ENCODE data around the gene GAS7.
"Not testable (repeated sequence)": the region's sequence is repeated elsewhere in the genome, so short reads cannot be mapped to it uniquely, and the experiment has no call there.

GRCh38 chr17:10095295-10095694 lies 103.1 kb downstream of the GAS7 start:
- TF ChIP-seq EZH2 (IDR thresholded peaks at IDR 0.05; ENCODE audit: borderline replicate concordance) = not testable (repeated sequence)
- TF ChIP-seq, protein P1, sequence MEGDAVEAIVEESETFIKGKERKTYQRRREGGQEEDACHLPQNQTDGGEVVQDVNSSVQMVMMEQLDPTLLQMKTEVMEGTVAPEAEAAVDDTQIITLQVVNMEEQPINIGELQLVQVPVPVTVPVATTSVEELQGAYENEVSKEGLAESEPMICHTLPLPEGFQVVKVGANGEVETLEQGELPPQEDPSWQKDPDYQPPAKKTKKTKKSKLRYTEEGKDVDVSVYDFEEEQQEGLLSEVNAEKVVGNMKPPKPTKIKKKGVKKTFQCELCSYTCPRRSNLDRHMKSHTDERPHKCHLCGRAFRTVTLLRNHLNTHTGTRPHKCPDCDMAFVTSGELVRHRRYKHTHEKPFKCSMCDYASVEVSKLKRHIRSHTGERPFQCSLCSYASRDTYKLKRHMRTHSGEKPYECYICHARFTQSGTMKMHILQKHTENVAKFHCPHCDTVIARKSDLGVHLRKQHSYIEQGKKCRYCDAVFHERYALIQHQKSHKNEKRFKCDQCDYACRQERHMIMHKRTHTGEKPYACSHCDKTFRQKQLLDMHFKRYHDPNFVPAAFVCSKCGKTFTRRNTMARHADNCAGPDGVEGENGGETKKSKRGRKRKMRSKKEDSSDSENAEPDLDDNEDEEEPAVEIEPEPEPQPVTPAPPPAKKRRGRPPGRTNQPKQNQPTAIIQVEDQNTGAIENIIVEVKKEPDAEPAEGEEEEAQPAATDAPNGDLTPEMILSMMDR (IDR thresholded peaks at IDR 0.05; ENCODE audit: poor library complexity) = not testable (repeated sequence)
